HCT116 (cell line): ENCODE results near the gene ATAT1. TPM values are rescaled to one million over a fixed set of nuclear protein-coding genes. Genes with fewer than 3 reads are reported as not detected.
"Not testable (repeated sequence)": the region's sequence is repeated elsewhere in the genome, so short reads cannot be mapped to it uniquely, and the experiment has no call there.

Source experiments
- ATAC-seq: fragments of 200-7000 bp; cut with Tn5 transposase; 2 replicates; pipeline ENCODE4 v1.9.1; 2020; ENCODE audit warnings: mild to moderate bottlenecking, moderate library complexity
- BruUV-seq: library from RNA; stranded (reverse); fragments of 400-500 nt; replicated peaks from 2 replicates; lab custom pipeline; 2021; lab: Mats Ljungman, UMichigan
- CTCF ChIA-PET: fragments of 300-600 bp; sonication (Branson Sonifier 250); formaldehyde crosslinking; loops from one replicate; lab custom pipeline; 2021; ENCODE audit warnings: antibody characterized with exemption; lab: Charles Lee
- POLR2A ChIA-PET: fragments of 300-600, 350-600 bp; sonication (Branson Sonifier 250); formaldehyde crosslinking; loops from one replicate; lab custom pipeline; 2021; ENCODE audit warnings: antibody characterized with exemption; lab: Charles Lee
- RAD21 ChIA-PET, 2 experiments: fragments of 300-600 bp; sonication (Branson Sonifier 250); formaldehyde crosslinking; loops; one replicate each; lab custom pipeline; 2023; ENCODE audit warnings: low total read pairs in 2 of 2; ENCODE audit not compliant: uncharacterized antibody in 2 of 2, unreplicated experiment in 2 of 2, low non-redundant PET in 1 of 2; lab: Charles Lee
- DNase-seq: peaks from one replicate; pipeline ENCODE4 v3.0.0-alpha.2; 2010; ENCODE audit warnings: low read depth, low spot score
- H2AFZ ChIP-seq: fragments of 200-600 bp; shearing (Covaris generic), sonication (generic); 2 replicates; pipeline ENCODE4 v1.6.1; 2017; ENCODE audit warnings: low read depth, mixed run types, mixed read lengths, antibody characterized with exemption, low read length; ENCODE audit not compliant: poor library complexity, severe bottlenecking
- H3K27ac ChIP-seq: 2 replicates; pipeline ENCODE4 v1.5.1; 2012; ENCODE audit warnings: low read depth, low read length
- H3K27me3 ChIP-seq: fragments of 200-600 bp; sonication (generic); 2 replicates; pipeline ENCODE4 v1.6.1; 2016; ENCODE audit warnings: mixed run types, low read length, mixed read lengths; ENCODE audit not compliant: insufficient read depth
- H3K36me3 ChIP-seq, 2 experiments: fragments of 200-500 bp in 1 of 2; fragments of 200-600 bp in 1 of 2; sonication (Bioruptor generic) in 1 of 2; sonication (generic) in 1 of 2; 2 replicates each; pipeline versions ENCODE4 v1.5.1 to v1.6.1; 2014 to 2016; ENCODE audit warnings: low read length in 2 of 2, inconsistent platforms in 1 of 2, mixed read lengths in 1 of 2, mixed run types in 1 of 2; ENCODE audit not compliant: insufficient read depth in 2 of 2, control insufficient read depth in 1 of 2
- H3K4me1 ChIP-seq, 2 experiments: fragments of 200-600 bp in 1 of 2; sonication (generic) in 1 of 2; 2 replicates each; pipeline versions ENCODE4 v1.5.1 to v1.6.1; 2012 to 2017; ENCODE audit warnings: low read length in 2 of 2, inconsistent platforms in 1 of 2, mild to moderate bottlenecking in 1 of 2, mixed read lengths in 1 of 2, mixed run types in 1 of 2, moderate library complexity in 1 of 2; ENCODE audit not compliant: insufficient read depth in 2 of 2, control insufficient read depth in 1 of 2
- H3K4me2 ChIP-seq: fragments of 200-600 bp; sonication (generic); 2 replicates; pipeline ENCODE4 v1.6.1; 2017; ENCODE audit warnings: mixed run types, low read length, mixed read lengths
- H3K4me3 ChIP-seq, 2 experiments: fragments of 200-600 bp in 1 of 2; sonication (generic) in 1 of 2; replicated peaks in 1 of 2; 2 replicates each; pipeline ENCODE4 v1.5.1; 2011 to 2016; ENCODE audit warnings: low read length in 2 of 2, control low read depth in 1 of 2, low read depth in 1 of 2, mild to moderate bottlenecking in 1 of 2, mixed read lengths in 1 of 2, mixed run types in 1 of 2
- H3K79me2 ChIP-seq: fragments of 200-600 bp; sonication (generic); 2 replicates; pipeline ENCODE4 v1.6.1; 2017; ENCODE audit warnings: mild to moderate bottlenecking, mixed run types, low read length, moderate library complexity, mixed read lengths; ENCODE audit not compliant: insufficient read depth
- H3K9ac ChIP-seq: fragments of 200-600 bp; sonication (generic); 2 replicates; pipeline ENCODE4 v1.6.1; 2016; ENCODE audit warnings: low read length, mixed read lengths
- H3K9me2 ChIP-seq: fragments of 200-600 bp; sonication (generic), shearing (Covaris generic); 2 replicates; pipeline ENCODE4 v1.6.1; 2017; ENCODE audit warnings: mixed run types, mild to moderate bottlenecking, moderate library complexity; ENCODE audit not compliant: insufficient read depth
- H3K9me3 ChIP-seq, 2 experiments: fragments of 200-500 bp in 1 of 2; fragments of 200-600 bp in 1 of 2; sonication (Bioruptor generic) in 1 of 2; sonication (generic) in 1 of 2; 2 replicates each; pipeline ENCODE4 v1.6.1; 2014 to 2017; ENCODE audit warnings: low read length in 2 of 2, mixed read lengths in 2 of 2, inconsistent platforms in 1 of 2, low read depth in 1 of 2, mild to moderate bottlenecking in 1 of 2, mixed run types in 1 of 2, moderate library complexity in 1 of 2; ENCODE audit not compliant: control insufficient read depth in 1 of 2, insufficient read depth in 1 of 2
- H4K20me1 ChIP-seq: fragments of 200-600 bp; sonication (generic), shearing (Covaris generic); 2 replicates; pipeline ENCODE4 v1.6.1; 2017; ENCODE audit warnings: mixed run types, mild to moderate bottlenecking, moderate library complexity; ENCODE audit not compliant: insufficient read depth
- CEBPB ChIP-seq: IDR thresholded peaks from 2 replicates; pipeline ENCODE4 v1.6.1; 2012; ENCODE audit warnings: low read depth
- CTCF ChIP-seq, 3 experiments: fragments of 200-600 bp in 1 of 3; sonication (generic) in 1 of 3; IDR thresholded peaks in 2 of 3; conservative IDR thresholded peaks in 1 of 3; 2 replicates each; pipeline ENCODE4 v1.5.1; 2012 to 2017; ENCODE audit warnings: low read depth in 2 of 3, low read length in 2 of 3, antibody characterized with exemption in 1 of 3, borderline replicate concordance in 1 of 3, control low read depth in 1 of 3, mild to moderate bottlenecking in 1 of 3, mixed read lengths in 1 of 3, mixed run types in 1 of 3, moderate library complexity in 1 of 3; ENCODE audit not compliant: insufficient read depth in 1 of 3
- EGR1 ChIP-seq: IDR thresholded peaks from 2 replicates; pipeline ENCODE4 v1.6.1; 2012; ENCODE audit warnings: low read depth
- ELF1 ChIP-seq: IDR thresholded peaks from 2 replicates; pipeline ENCODE4 v1.6.1; 2012; ENCODE audit warnings: low read depth, borderline replicate concordance
- FOSL1 ChIP-seq: IDR thresholded peaks from 2 replicates; pipeline ENCODE4 v1.6.1; 2012; ENCODE audit warnings: low read depth
- JUND ChIP-seq: IDR thresholded peaks from 2 replicates; pipeline ENCODE4 v1.6.1; 2012
- MAX ChIP-seq: IDR thresholded peaks from 2 replicates; pipeline ENCODE4 v1.6.1; 2012
- REST ChIP-seq: IDR thresholded peaks from 2 replicates; pipeline ENCODE4 v1.6.1; 2012; ENCODE audit warnings: low read depth
- SP1 ChIP-seq: IDR thresholded peaks from 2 replicates; pipeline ENCODE4 v1.6.1; 2012; ENCODE audit warnings: low read depth
- TCF7L2 ChIP-seq: IDR thresholded peaks from 2 replicates; pipeline ENCODE4 v1.7.0; 2011; ENCODE audit warnings: borderline replicate concordance, inconsistent platforms; ENCODE audit not compliant: insufficient read depth, insufficient read length; ENCODE audit errors: extremely low read depth
- intact Hi-C: fragments of 100-400 bp; cut with micrococcal nuclease; formaldehyde crosslinking; loops from 2 replicates; pipeline ENCODE4 v1.10.0; 2022
- total RNA-seq: library from RNA; stranded (reverse); gene quantifications from one replicate; pipeline ENCODE4 v1.2.1, GENCODE V29; 2021; ENCODE audit not compliant: unreplicated experiment

The ATAT1 gene
- total RNA-seq, 1 experiment from 2014 or later, result 19.8 TPM

GRCh38 chr6:30666300-30666699 lies 39.6 kb downstream of the ATAT1 start:
- H2AFZ ChIP-seq, H3K9me3 ChIP-seq, H3K27ac ChIP-seq, RAD21 ChIA-PET, CTCF ChIA-PET, BruUV-seq, H4K20me1 ChIP-seq, DNase-seq, H3K79me2 ChIP-seq, H3K27me3 ChIP-seq, intact Hi-C loops, H3K4me3 ChIP-seq, H3K9me2 ChIP-seq, H3K9ac ChIP-seq: not testable (repeated sequence)
- peaks cover 33 to 51% of the 10 kb centered on the region in 2 experiments; a peak in 3 of 4 replicates for H3K36me3 ChIP-seq
- peak overlapping the region; percentile 37 for H3K4me2 ChIP-seq
- TF ChIP-seq JUND (peak; percentile 34), SP1 (peak; percentile 27; the same call in 1 of the 2 replicates), EGR1 (peak; percentile 84), FOSL1 (peak; percentile 38; the same call in 1 of the 2 replicates)
- H3K4me1 ChIP-seq, result peaks cover 7 to 18% of the 10 kb centered on the region in 2 experiments
- POLR2A ChIA-PET, result interaction anchor here (1.7 kb wide), 1 partner anchor 22 kb away, joined by 4 read pairs; no protein-coding TSS in a partner anchor
- peak; percentile 48; the same call in 1 of the 2 replicates for ATAC-seq

- H3K36me3 ChIP-seq, result peaks cover 3 to 20% of the 10 kb centered on the region in 2 experiments; a peak in 3 of 4 replicates
- H3K4me2 ChIP-seq, result peak overlapping the region; percentile 95
- RAD21 ChIA-PET, result no interaction called here
- no peaks in the 10 kb centered on the region for H4K20me1 ChIP-seq
- no peaks in the 10 kb centered on the region for H3K9me3 ChIP-seq
- peak; percentile 41; the same call in 1 of the 2 replicates for ATAC-seq
- H3K9ac ChIP-seq, result no peak overlapping the region
- intact Hi-C loops, result no loop called here
- no peak for DNase-seq
- H3K79me2 ChIP-seq, result peaks cover 25% of the 10 kb centered on the region
- H3K9me2 ChIP-seq, result no peaks in the 10 kb centered on the region
- peak overlapping the region in 1 of 2 experiments; percentile 98; a peak in 2 of 4 replicates for H3K4me3 ChIP-seq
- no peak overlapping the region for H2AFZ ChIP-seq
- POLR2A ChIA-PET, result interaction anchor here (1.0 kb wide), 1 partner anchor 55 kb away, joined by 3 read pairs; no protein-coding TSS in a partner anchor
- peaks cover 11 to 35% of the 10 kb centered on the region in 2 experiments for H3K4me1 ChIP-seq
- H3K27me3 ChIP-seq, result no peaks in the 10 kb centered on the region
- BruUV-seq, result no TSS peak
- H3K27ac ChIP-seq, result no peak overlapping the region
- CTCF ChIA-PET, result interaction anchor here (1.1 to 2.1 kb wide), 3 partner anchors 46 to 60 kb away, joined by 3 to 14 read pairs (median 8); partner anchors contain the start of gene MDC1
- TF ChIP-seq CEBPB, result no peak
- no peak for TF ChIP-seq JUND
- no peak for TF ChIP-seq ELF1
- TF ChIP-seq MAX, result no peak
- TF ChIP-seq TCF7L2, result no peak
- TF ChIP-seq CTCF (IDR thresholded peaks at IDR 0.05 in 2 of 3, conservative IDR thresholded peaks at IDR 0.05 in 1 of 3; ENCODE audit: borderline replicate concordance in 1 of 3, insufficient read depth in 1 of 3, low read depth in 2 of 3, low read length in 2 of 3), result peak in 2 of 3 experiments; percentile 32 to 45; a peak in 4 of 6 replicates
- no peak for TF ChIP-seq REST
These were observed 44.3 kb downstream of the ATAT1 start for GRCh38 chr6:30670760-30671527.
